Sigmoid colon (tissue), 7 donors: ENCODE data around the gene TWIST1. TPM values are rescaled to one million over a fixed set of nuclear protein-coding genes. Genes with fewer than 3 reads are reported as not detected.

Source experiments
- DNase-seq: peaks from one replicate; pipeline ENCODE4 v3.0.0-alpha.2; 2019
- H3K27ac ChIP-seq, 4 donors: fragments of 200-600 bp; sonication (generic); one replicate each; pipeline ENCODE4 v1.5.1; 2016 to 2019; ENCODE audit warnings: mild to moderate bottlenecking in 1 of 4
- H3K27me3 ChIP-seq, 3 donors: fragments of 200-600 bp; sonication (generic); one replicate each; pipeline ENCODE4 v1.5.1; 2019; ENCODE audit warnings: mild to moderate bottlenecking in 1 of 3
- H3K36me3 ChIP-seq, 4 donors: fragments of 200-600 bp; sonication (generic); one replicate each; pipeline ENCODE4 v1.5.1; 2016 to 2019
- H3K4me1 ChIP-seq, 4 donors: fragments of 200-600 bp; sonication (generic); one replicate each; pipeline ENCODE4 v1.5.1; 2017 to 2019
- H3K4me3 ChIP-seq, 4 donors: fragments of 200-600 bp; sonication (generic); one replicate each; pipeline ENCODE4 v1.5.1; 2017 to 2019; ENCODE audit warnings: mild to moderate bottlenecking in 2 of 4, moderate library complexity in 1 of 4
- H3K9me3 ChIP-seq, 4 donors: fragments of 200-600 bp in 3 of 4; sonication (generic) in 3 of 4; one replicate each; pipeline versions ENCODE4 v1.5.1 to v1.6.1; 2013 to 2019
- EP300 ChIP-seq, 4 donors: sonication (generic); formaldehyde crosslinking; IDR thresholded peaks; one replicate each; pipeline ENCODE4 v1.6.1; 2017; ENCODE audit warnings: antibody characterized with exemption in 4 of 4
- POLR2A ChIP-seq, 2 donors: fragments of 450-650 bp; IDR thresholded peaks; one replicate each; pipeline ENCODE4 v1.6.1; 2016; ENCODE audit warnings: antibody characterized with exemption in 2 of 2, mild to moderate bottlenecking in 2 of 2, moderate library complexity in 2 of 2
- POLR2AphosphoS5 ChIP-seq, 4 donors: sonication (generic); formaldehyde crosslinking; IDR thresholded peaks; one replicate each; pipeline ENCODE4 v1.6.1; 2017; ENCODE audit warnings: antibody characterized with exemption in 4 of 4
- WGBS, 2 donors: extraction: QIAGEN DNeasy Blood & Tissue Kit; methylation state at CpG; one replicate each; pipeline ENCODE4 v1.1.7; 2013; 5-methylcytosine and 5-hydroxymethylcytosine counted together
- intact Hi-C: fragments of 100-400 bp; cut with DNase I; formaldehyde crosslinking; loops from one replicate; pipeline ENCODE4 v1.15.1; 2023
- polyA plus RNA-seq, 3 donors: library from polyadenylated mRNA; stranded (reverse); fragments of 200-250 nt; gene quantifications; one replicate each; pipeline ENCODE4 v1.2.3, GENCODE V29; 2013
- total RNA-seq, 4 donors: library from RNA; depleted of rRNA; stranded (reverse); fragments of >200 nt; gene quantifications; one replicate each; pipeline ENCODE4 v1.1.0, GENCODE V29; 2016
- TF ChIP-seq, protein P1 (sequence below), 4 experiments: fragments of 450-650 bp in 3 of 4; fragments of 200-600 bp in 1 of 4; IDR thresholded peaks; one replicate each; pipeline ENCODE4 v1.5.1; 2016 to 2019; ENCODE audit warnings: antibody characterized with exemption in 4 of 4, mild to moderate bottlenecking in 3 of 4, moderate library complexity in 2 of 4
- donor health status: healthy with polysubstance abuse.
- donor health status: Bipolar disorder and iron deficiency.
- donor health status: healthy.

The TWIST1 gene
- total and polyA plus RNA-seq, 7 donors = 1.0 to 17.8 (median 2.9) TPM; not detected in 1

DNA sequence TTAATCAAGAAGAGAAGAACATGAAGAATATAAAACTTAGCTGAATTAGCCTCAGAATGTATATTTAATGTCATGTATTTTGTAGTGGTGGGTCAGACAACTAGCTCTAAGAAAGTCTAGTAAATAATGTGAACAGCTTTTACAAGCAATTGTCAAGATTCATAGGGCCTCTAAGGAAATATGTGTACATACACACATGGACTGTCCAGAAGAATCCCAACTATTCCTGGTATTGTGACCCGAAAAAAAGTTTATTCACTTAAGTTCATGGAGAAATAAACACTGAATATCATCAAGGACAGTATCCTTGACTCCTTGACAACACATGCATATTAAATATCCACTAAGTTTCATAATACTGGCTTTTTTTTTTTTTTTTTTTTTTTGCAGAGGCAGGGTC, 11.4 kb upstream of the TWIST1 start:
- WGBS, 2 donors = 72 to 73% methylated on average over 1 of the region's 1 CpG
- TF ChIP-seq EP300 (IDR thresholded peaks at IDR 0.05) (no peak), POLR2A (IDR thresholded peaks at IDR 0.05) (no peak)
- TF ChIP-seq, protein P1, sequence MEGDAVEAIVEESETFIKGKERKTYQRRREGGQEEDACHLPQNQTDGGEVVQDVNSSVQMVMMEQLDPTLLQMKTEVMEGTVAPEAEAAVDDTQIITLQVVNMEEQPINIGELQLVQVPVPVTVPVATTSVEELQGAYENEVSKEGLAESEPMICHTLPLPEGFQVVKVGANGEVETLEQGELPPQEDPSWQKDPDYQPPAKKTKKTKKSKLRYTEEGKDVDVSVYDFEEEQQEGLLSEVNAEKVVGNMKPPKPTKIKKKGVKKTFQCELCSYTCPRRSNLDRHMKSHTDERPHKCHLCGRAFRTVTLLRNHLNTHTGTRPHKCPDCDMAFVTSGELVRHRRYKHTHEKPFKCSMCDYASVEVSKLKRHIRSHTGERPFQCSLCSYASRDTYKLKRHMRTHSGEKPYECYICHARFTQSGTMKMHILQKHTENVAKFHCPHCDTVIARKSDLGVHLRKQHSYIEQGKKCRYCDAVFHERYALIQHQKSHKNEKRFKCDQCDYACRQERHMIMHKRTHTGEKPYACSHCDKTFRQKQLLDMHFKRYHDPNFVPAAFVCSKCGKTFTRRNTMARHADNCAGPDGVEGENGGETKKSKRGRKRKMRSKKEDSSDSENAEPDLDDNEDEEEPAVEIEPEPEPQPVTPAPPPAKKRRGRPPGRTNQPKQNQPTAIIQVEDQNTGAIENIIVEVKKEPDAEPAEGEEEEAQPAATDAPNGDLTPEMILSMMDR (IDR thresholded peaks at IDR 0.05) = no peak
- H3K4me1 ChIP-seq = no peaks in the 10 kb centered on the region
- intact Hi-C loops = no loop called here
- no peak overlapping the region for H3K4me3 ChIP-seq
- no peaks in the 10 kb centered on the region for H3K27me3 ChIP-seq
- no peaks in the 10 kb centered on the region for H3K36me3 ChIP-seq
- H3K9me3 ChIP-seq = no peaks in the 10 kb centered on the region
- no peak for DNase-seq
- H3K27ac ChIP-seq = no peak overlapping the region

DNA sequence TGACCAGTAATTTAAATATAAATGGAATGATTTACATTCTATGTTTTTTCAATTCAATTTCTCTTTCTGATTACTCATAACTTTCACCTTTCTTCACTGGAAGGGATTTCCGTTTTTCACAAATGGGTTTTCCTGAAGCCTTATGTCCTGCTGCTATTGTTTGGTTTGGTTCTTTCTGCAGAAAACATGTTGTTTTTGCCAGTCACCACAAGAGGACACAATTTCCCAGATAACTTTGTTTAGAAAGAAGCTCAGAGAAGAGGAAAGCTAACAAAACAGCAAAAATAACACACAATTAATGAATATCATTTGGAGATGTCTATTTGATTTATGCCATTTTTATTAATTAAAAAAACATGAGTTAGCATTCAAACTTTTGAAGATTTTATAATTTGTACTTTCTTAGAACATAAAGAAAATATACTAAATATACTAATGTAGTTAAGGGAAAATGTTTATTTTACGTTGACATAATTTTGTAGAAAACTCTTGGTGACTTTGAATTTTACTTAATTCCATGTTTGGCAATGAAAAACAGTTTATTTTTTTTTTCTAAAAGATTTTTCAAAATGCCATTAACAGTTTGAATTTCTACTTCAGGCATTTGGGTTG, 4.6 kb upstream of the TWIST1 start:
- 38 to 39% methylated on average over 2 of the region's 2 CpGs for WGBS, 2 donors
- H3K4me3 ChIP-seq = no peak overlapping the region
- peaks cover 9 to 56% (median 28%) of the 10 kb centered on the region in 3 donors for H3K27me3 ChIP-seq
- DNase-seq = no peak
- H3K4me1 ChIP-seq = peaks cover 0 to 15% (median 9%) of the 10 kb centered on the region in 4 donors
- no peak for TF ChIP-seq EP300 (IDR thresholded peaks at IDR 0.05)
- TF ChIP-seq, protein P1 (IDR thresholded peaks at IDR 0.05) = peak in 1 of 4 experiments; percentile 25
- intact Hi-C loops = no loop called here
- no peaks in the 10 kb centered on the region for H3K9me3 ChIP-seq
- H3K27ac ChIP-seq = no peak overlapping the region
- no peaks in the 10 kb centered on the region for H3K36me3 ChIP-seq

DNA sequence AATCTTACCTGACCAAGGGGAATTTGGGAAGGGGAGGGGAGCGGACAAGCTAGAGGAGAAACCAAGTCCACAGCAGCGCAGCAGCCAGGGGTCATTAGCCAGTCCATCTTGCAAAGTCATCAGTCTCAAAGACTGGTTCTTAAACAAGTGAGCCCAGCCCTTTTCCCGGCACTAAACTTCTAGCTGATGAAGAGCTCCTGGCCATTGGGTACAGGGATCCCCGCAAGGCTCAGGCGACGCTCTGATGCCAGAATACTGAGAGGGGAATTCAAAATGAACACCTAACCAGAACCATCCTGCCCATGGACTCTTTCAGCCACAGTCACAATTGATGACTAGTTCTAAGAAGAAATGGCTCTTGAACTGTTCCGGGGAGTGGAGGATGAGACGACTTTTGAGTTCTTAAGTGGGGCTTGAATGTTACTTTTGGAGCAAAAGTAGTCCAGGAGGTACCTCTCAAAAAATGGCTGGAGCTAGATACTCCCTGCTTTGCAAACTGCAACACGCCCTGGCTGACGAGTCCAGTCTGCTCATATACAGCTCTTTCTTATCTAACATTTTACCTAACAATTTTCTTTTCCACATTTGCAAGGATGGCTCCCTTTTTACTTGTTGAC, 2.5 kb upstream of the TWIST1 start:
- intact Hi-C loops = no loop called here
- WGBS, 2 donors = 16 to 25% methylated on average over 10 of the region's 10 CpGs

GRCh38 chr7:19119372-19119771, 1.9 kb upstream of the TWIST1 start:
- WGBS, 2 donors = 21 to 24% methylated on average over 8 of the region's 8 CpGs
- no peak overlapping the region for H3K27ac ChIP-seq
- no peaks in the 10 kb centered on the region for H3K36me3 ChIP-seq
- no peak for TF ChIP-seq POLR2A (IDR thresholded peaks at IDR 0.05)
- TF ChIP-seq EP300 (IDR thresholded peaks at IDR 0.05) = no peak
- TF ChIP-seq, protein P1 (IDR thresholded peaks at IDR 0.05) = no peak
- TF ChIP-seq POLR2AphosphoS5 (IDR thresholded peaks at IDR 0.05) = no peak
- H3K27me3 ChIP-seq = peaks cover 9 to 75% (median 34%) of the 10 kb centered on the region in 3 donors
- H3K4me1 ChIP-seq = peaks cover 0 to 35% (median 22%) of the 10 kb centered on the region in 4 donors
- intact Hi-C loops = no loop called here
- H3K9me3 ChIP-seq = no peaks in the 10 kb centered on the region
- DNase-seq = no peak
- H3K4me3 ChIP-seq = no peak overlapping the region

More for the DNA sequence above, 2.5 kb upstream of the TWIST1 start:
- H3K4me3 ChIP-seq = no peak overlapping the region
- no peaks in the 10 kb centered on the region for H3K36me3 ChIP-seq
- peaks cover 9 to 73% (median 34%) of the 10 kb centered on the region in 3 donors for H3K27me3 ChIP-seq
- TF ChIP-seq POLR2AphosphoS5 (IDR thresholded peaks at IDR 0.05) (no peak), POLR2A (IDR thresholded peaks at IDR 0.05) (no peak), EP300 (IDR thresholded peaks at IDR 0.05) (no peak)
- TF ChIP-seq, protein P1 (IDR thresholded peaks at IDR 0.05) = no peak
- H3K27ac ChIP-seq = no peak overlapping the region
- H3K9me3 ChIP-seq = no peaks in the 10 kb centered on the region
- H3K4me1 ChIP-seq = peaks cover 0 to 33% (median 22%) of the 10 kb centered on the region in 4 donors
- no peak for DNase-seq
